Activated CD4-positive, alpha-beta T cell treated with anti-CD3 and anti-CD28 coated beads for 36 hours (primary cell): ENCODE data around the gene HOXD9. TPM values are rescaled to one million over a fixed set of nuclear protein-coding genes. Genes with fewer than 3 reads are reported as not detected.

Experiments used
- ATAC-seq: fragments of 200-7000 bp; cut with Tn5 transposase; one replicate; pipeline ENCODE4 v1.10.0; 2021; ENCODE audit warnings: mild to moderate bottlenecking, moderate library complexity
- CTCF ChIA-PET: fragments of 350-600 bp; sonication (Branson Sonifier 250); formaldehyde crosslinking; loops from one replicate; lab custom pipeline; 2021; ENCODE audit warnings: antibody characterized with exemption; lab: Charles Lee
- POLR2A ChIA-PET: fragments of 350-600 bp; sonication (Branson Sonifier 250); formaldehyde crosslinking; loops from one replicate; lab custom pipeline; 2021; ENCODE audit warnings: antibody characterized with exemption, inconsistent platforms; lab: Charles Lee
- DNase-seq: peaks from one replicate; pipeline ENCODE4 v3.0.0-alpha.2; 2020
- H3K27ac Mint-ChIP-seq: one replicate; pipeline ENCODE4 v1.8.0; 2021; ENCODE audit warnings: mixed read lengths
- H3K27me3 Mint-ChIP-seq: one replicate; pipeline ENCODE4 v1.8.0; 2021; ENCODE audit warnings: mixed read lengths
- H3K36me3 Mint-ChIP-seq: one replicate; pipeline ENCODE4 v1.8.0; 2021; ENCODE audit warnings: low read depth, mixed read lengths
- H3K4me1 Mint-ChIP-seq: one replicate; pipeline ENCODE4 v1.8.0; 2021; ENCODE audit warnings: mixed read lengths
- H3K4me3 Mint-ChIP-seq: one replicate; pipeline ENCODE4 v1.8.0; 2021; ENCODE audit warnings: mild to moderate bottlenecking, moderate library complexity, mixed read lengths
- H3K9me3 Mint-ChIP-seq: one replicate; pipeline ENCODE4 v1.8.0; 2021; ENCODE audit warnings: low read depth, mixed read lengths
- intact Hi-C, 2 experiments: fragments of 100-400 bp; cut with DNase I in 1 of 2; cut with micrococcal nuclease in 1 of 2; formaldehyde crosslinking; loops; one replicate each; pipeline versions ENCODE4 v1.14.2 to v1.15.1; 2022 to 2024; cut with DNase I, micrococcal nuclease
- total RNA-seq, 2 experiments: library from RNA; stranded (reverse); gene quantifications; one replicate each; pipeline ENCODE4 v1.2.3, GENCODE V29; 2021

Gene HOXD9
- total RNA-seq, 2 experiments from 2014 or later, result not detected

DNA sequence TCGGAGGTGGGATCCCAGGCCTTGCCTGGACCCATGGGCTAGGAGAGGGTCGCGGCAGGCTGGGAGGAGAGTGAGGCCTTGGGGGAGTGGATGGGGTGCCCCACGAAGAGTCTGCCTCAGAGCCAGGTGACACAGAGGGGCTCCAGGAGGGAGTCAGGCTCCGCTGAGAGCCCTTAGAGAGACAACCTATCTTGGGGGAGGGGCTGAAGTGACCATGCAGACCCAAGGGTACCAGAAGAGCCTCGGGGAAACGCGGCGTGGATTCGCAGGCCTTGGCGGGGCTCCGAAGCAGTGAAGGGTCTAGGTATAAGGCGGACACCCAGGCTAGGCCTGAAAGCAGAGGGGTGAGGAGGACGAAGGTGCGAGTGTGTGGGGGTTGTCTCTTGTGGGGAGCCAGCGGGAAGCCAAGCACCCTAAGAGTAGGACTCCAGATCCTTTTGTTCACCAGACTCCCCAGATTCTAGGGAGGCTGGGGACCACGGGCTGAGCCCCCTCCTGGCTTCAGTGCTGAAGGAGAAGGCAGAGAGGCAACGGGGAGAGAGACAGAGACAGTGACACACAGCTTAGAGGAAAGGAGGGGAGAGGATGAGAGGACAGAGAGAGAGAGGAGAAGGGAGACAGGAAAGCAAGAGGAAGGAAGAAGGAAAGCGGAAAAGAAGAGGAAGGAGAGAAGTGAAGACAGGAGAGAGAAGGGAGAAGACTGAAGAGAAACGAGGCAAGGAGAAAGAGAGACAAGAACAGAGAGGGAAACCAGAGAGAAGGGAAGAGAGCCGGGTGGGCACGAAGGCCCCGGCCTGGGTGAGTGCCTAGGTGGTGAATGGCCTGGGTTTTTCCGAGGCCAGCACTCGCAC, 16.6 kb upstream of the HOXD9 start:
- intact Hi-C loops, result loop anchor here in 1 of 2 experiments (2.0 kb wide), 1 partner anchor 17 kb away; the partner anchor contains the start of gene HOXD9
- DNase-seq (no peak), ATAC-seq (no peak)
- Mint-ChIP-seq H3K27me3 (peaks cover 80% of the 10 kb centered on the region), H3K27ac (no peak overlapping the region), H3K9me3 (no peaks in the 10 kb centered on the region), H3K4me3 (peak overlapping the region; percentile 29), H3K36me3 (no peaks in the 10 kb centered on the region), H3K4me1 (peaks cover 23% of the 10 kb centered on the region)
- POLR2A ChIA-PET, result no interaction called here
- CTCF ChIA-PET, result interaction anchor here (0.8 kb wide), 1 partner anchor 38 kb away, joined by 3 read pairs; no protein-coding TSS in a partner anchor

DNA sequence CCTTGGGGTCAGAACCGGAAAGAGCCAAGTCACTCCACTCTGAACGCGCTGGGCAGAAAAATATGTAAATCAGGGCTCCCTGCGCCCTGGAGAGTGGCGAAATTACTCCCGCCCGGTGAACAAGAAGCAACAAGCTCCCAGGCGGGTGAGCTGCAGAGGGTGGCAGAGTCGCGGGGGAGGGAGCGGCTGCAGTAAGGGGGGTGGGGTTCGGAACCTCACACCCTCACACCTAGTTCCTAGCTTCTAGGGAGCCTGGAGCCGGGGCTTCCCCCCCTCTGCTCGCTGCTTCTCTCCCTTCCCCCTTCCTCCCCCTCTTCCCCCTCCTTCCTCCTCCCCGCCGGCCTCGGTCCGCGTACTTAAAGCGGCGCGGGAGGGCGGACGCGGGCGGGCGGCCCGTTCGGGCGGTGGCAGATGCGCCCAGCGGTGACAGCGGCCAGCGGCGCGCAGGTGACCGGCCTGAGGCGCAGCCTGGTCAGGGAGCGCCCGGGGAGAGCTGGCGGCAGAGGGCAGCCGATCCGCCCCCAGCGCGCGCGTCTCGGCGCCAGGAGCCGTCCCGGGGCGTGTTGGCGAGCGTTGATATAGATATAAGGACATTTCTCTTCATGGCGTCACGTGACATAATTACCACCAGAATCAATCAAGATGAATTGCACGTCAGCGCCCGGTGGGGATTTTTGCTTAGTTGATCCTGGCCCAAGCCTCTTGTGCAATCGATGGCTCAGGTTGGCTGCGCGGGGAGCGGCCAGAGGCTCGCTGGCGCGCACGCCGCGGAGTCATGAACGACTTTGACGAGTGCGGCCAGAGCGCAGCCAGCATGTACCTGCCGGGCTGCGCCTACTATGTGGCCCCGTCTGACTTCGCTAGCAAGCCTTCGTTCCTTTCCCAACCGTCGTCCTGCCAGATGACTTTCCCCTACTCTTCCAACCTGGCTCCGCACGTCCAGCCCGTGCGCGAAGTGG, 15.7 kb upstream of the HOXD9 start, which contains the start of gene HOXD11:
TSS of gene HOXD11 (plus strand) at position 700 of the 959 bp plus-strand sequence. CDS start at position 776, 76 bp downstream.
- ChIA-PET CTCF (no interaction called here), POLR2A (no interaction called here)
- intact Hi-C loops, result loop anchor here in 1 of 2 experiments (2.0 kb wide), 1 partner anchor 16 kb away; the partner anchor contains the start of gene HOXD9
- H3K27me3 Mint-ChIP-seq, result peaks cover 80% of the 10 kb centered on the region
- H3K27ac Mint-ChIP-seq, result no peak within 1 kb of the TSS
- H3K9me3 Mint-ChIP-seq, result no peaks in the 10 kb centered on the region
- ATAC-seq (peak; percentile 35), DNase-seq (no peak)
- H3K36me3 Mint-ChIP-seq, result no peaks in the 10 kb centered on the region
- peaks cover 25% of the 10 kb centered on the region for H3K4me1 Mint-ChIP-seq
- H3K4me3 Mint-ChIP-seq, result peak within 1 kb of the TSS; percentile 51

DNA sequence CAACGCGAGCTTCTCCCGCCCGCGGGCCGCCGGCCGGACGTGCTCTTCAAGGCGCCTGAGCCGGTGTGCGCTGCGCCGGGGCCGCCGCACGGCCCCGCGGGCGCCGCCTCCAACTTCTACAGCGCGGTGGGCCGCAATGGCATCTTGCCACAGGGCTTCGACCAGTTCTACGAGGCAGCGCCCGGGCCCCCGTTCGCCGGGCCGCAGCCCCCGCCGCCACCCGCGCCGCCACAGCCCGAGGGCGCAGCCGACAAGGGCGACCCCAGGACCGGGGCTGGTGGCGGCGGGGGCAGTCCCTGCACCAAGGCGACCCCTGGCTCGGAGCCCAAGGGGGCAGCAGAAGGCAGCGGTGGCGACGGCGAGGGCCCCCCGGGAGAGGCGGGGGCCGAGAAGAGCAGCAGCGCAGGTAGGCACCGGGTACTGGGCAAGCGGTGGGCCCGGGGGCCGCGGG, 14.8 kb upstream of the HOXD9 start:
- DNase-seq (no peak), ATAC-seq (no peak)
- Mint-ChIP-seq H3K9me3 (no peaks in the 10 kb centered on the region), H3K4me1 (peaks cover 25% of the 10 kb centered on the region), H3K36me3 (no peaks in the 10 kb centered on the region), H3K27ac (no peak overlapping the region), H3K4me3 (no peak overlapping the region), H3K27me3 (peaks cover 77% of the 10 kb centered on the region)
- ChIA-PET POLR2A (no interaction called here), CTCF (no interaction called here)
- intact Hi-C loops, result loop anchor here in 1 of 2 experiments (2.0 kb wide), 1 partner anchor 15 kb away; the partner anchor contains the start of gene HOXD9

DNA sequence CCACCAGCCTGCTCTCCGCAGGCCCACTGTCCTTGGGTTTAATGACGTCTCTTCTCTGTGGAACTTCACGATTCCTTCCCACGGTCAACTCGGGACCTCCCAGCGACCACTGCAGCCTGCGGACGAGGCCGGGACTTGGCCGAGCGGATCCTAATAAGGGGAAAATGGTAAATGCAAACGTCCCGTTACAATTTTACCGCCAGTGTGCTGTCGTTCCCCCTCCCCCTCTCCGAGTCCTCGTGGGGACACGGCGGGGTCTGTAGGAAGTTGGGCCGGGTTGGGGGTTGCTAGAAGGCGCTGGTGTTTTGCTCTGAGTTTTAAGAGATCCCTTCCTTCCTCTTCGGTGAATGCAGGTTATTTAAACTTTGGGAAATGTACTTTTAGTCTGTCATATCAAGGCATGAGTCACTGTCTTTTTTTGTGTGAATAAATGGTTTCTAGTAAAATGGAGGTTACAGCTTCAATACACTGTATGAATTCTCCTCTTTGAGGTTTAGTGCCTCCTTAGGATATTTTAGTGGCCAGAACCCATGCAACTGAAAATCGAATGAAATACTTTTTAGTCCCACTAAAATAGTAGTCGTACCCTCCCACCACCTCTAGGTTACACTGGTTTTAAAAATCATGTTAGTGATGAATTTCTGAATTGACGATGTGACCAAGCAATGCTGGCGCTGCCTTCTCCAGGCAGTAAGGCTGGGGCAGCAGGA, 13.2 kb upstream of the HOXD9 start:
- H3K4me3 Mint-ChIP-seq, result no peak overlapping the region
- H3K4me1 Mint-ChIP-seq, result peaks cover 24% of the 10 kb centered on the region
- no peaks in the 10 kb centered on the region for H3K36me3 Mint-ChIP-seq
- ATAC-seq, result no peak
- ChIA-PET CTCF (interaction anchor here (0.9 to 2.7 kb wide), 3 partner anchors 12 to 18 kb away, joined by 3 to 20 read pairs (median 19); no protein-coding TSS in a partner anchor), POLR2A (no interaction called here)
- no peak overlapping the region for H3K27ac Mint-ChIP-seq
- no peaks in the 10 kb centered on the region for H3K9me3 Mint-ChIP-seq
- intact Hi-C loops, result no loop called here
- no peak for DNase-seq
- peaks cover 79% of the 10 kb centered on the region for H3K27me3 Mint-ChIP-seq

DNA sequence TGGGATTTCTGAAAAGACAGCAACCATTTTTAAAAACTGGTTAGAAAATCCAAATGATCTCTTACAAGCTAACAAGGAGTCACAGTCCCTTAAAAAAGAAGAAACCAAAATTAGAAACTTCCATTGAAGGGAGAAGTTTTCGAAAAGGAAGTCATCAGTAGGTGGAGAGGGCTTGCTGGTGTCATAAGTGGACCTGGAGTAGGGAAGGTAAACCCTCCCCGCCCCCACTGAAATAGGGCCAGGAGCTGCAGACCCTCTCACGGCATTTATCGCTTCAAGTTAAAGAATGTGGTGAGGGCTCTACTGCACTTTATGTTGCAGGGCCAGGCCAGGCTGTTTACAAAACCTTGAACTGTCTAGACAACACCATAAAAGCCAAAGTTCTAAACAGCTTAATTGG, 12.6 kb upstream of the HOXD9 start:
- H3K9me3 Mint-ChIP-seq, result no peaks in the 10 kb centered on the region
- H3K36me3 Mint-ChIP-seq, result no peaks in the 10 kb centered on the region
- no peak for DNase-seq
- CTCF ChIA-PET, result interaction anchor here (0.5 to 2.7 kb wide), 9 partner anchors 11 to 1039 kb away, joined by 3 to 20 read pairs (median 3); no protein-coding TSS in a partner anchor
- POLR2A ChIA-PET, result no interaction called here
- no peak overlapping the region for H3K4me3 Mint-ChIP-seq
- peaks cover 76% of the 10 kb centered on the region for H3K27me3 Mint-ChIP-seq
- H3K27ac Mint-ChIP-seq, result no peak overlapping the region
- no peak for ATAC-seq
- intact Hi-C loops, result loop anchor here in 1 of 2 experiments (5.0 kb wide), 2 partner anchors 33 to 52 kb away; no protein-coding TSS in a partner anchor
- H3K4me1 Mint-ChIP-seq, result peaks cover 19% of the 10 kb centered on the region

DNA sequence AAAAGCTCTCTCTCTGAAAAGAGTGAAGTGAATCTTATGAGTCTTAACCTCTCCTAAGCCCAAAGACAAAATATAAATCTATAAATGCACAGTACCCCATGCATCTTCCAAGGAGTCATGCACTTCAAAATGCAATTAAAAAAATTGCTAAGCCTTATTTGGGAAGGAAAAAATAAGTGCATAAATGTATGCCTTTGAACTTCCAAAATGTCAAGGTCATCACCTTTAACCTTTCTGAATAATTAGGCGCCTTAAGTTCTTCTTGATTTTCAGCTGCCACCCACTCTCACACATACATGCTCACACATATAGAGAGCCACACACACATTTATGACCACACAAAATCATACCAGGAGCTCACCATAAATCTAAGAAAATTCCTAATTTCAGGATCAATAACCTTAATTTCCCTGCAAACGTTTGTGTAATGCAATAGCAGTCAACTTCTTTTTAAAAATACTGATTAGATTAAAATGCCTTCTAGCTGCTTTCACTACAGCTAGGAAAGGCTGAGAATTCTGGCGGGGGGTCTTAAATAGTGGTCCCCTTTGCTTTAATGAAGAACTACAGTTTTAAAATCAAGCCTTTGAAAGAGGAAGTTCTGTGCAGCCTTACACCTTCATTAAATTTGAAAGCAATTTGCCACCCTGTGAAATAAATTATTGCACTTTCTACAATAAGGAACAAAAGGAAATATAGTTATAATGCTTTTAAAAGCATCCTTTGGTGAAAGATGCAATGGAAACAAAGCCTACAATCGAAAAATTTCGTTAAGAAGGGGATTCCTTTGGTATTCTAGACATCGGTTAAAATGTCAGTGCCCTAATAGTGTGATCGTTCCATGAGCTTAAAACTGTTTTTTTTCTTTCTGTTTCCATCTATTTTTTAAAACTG, 11.9 kb upstream of the HOXD9 start:
- Mint-ChIP-seq H3K4me1 (peaks cover 17% of the 10 kb centered on the region), H3K9me3 (no peaks in the 10 kb centered on the region), H3K27ac (no peak overlapping the region), H3K27me3 (peaks cover 72% of the 10 kb centered on the region), H3K36me3 (no peaks in the 10 kb centered on the region), H3K4me3 (no peak overlapping the region)
- intact Hi-C loops, result loop anchor here in 1 of 2 experiments (5.0 kb wide), 2 partner anchors 33 to 52 kb away; no protein-coding TSS in a partner anchor
- CTCF ChIA-PET, result interaction anchor here (0.5 to 2.7 kb wide), 13 partner anchors 8 to 1038 kb away, joined by 3 to 20 read pairs (median 4); no protein-coding TSS in a partner anchor
- POLR2A ChIA-PET, result interaction anchor here (0.7 kb wide), 1 partner anchor 77 kb away, joined by 3 read pairs; no protein-coding TSS in a partner anchor
- ATAC-seq (no peak), DNase-seq (no peak)

DNA sequence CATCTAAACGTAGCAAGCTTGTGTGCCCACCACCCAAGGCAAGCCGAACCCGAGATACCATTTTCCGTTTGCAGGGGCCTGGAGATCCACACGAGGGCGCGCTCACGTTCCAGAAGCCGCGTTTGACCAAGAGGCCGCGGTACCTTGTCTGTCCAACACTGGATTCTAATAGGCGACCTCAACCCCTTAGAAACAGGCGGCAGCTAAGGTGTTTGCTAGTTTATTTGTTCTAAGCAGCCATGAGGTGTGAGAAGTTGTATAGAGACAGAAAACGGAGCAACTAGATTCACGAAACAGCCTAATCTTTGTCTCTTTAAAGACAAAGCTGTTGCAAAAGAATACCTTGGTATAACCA, 11.2 kb upstream of the HOXD9 start:
- ATAC-seq (no peak), DNase-seq (peak; percentile 60)
- Mint-ChIP-seq H3K27ac (no peak overlapping the region), H3K27me3 (peaks cover 70% of the 10 kb centered on the region), H3K4me1 (peaks cover 11% of the 10 kb centered on the region), H3K4me3 (no peak overlapping the region), H3K36me3 (no peaks in the 10 kb centered on the region), H3K9me3 (no peaks in the 10 kb centered on the region)
- ChIA-PET CTCF (interaction anchor here (0.5 to 2.7 kb wide), 11 partner anchors 9 to 1037 kb away, joined by 3 to 20 read pairs (median 5); no protein-coding TSS in a partner anchor), POLR2A (interaction anchor here (0.7 kb wide), 1 partner anchor 76 kb away, joined by 3 read pairs; no protein-coding TSS in a partner anchor)
- intact Hi-C loops, result loop anchor here in 1 of 2 experiments (5.0 kb wide), 2 partner anchors 34 to 51 kb away; no protein-coding TSS in a partner anchor

DNA sequence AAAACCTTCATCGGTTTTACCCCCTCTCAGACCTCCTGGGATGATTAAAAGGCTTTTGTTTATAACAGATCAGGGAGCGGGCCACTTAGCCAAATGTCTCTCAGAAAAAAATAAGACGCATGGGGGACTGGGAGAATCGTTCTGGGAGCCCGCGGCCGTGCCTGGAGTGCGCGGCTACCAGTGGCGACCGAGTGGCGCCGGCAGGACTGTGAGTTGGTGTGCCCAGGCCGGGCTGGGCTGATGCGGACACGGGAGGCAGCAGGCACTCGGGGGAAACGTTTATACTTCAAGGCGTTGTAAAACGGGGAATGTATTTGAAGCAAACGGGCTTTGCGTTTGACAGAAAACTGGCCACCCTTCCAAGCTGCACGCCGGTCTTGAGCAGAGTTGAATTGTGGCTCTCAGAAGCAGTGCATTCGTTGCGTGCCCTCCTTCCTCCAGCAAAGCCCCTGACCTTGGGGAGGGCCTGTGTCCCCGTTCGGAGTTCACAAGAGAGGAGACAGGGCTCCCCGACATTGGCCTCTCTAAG, 10.6 kb upstream of the HOXD9 start:
- Mint-ChIP-seq H3K4me1 (peaks cover 10% of the 10 kb centered on the region), H3K27ac (no peak overlapping the region), H3K4me3 (no peak overlapping the region), H3K9me3 (peaks cover 2% of the 10 kb centered on the region), H3K36me3 (no peaks in the 10 kb centered on the region), H3K27me3 (peaks cover 73% of the 10 kb centered on the region)
- intact Hi-C loops, result loop anchor here (2.0 to 5.0 kb wide), 3 partner anchors 27 to 50 kb away; no protein-coding TSS in a partner anchor
- CTCF ChIA-PET, result interaction anchor here (0.5 to 2.7 kb wide), 6 partner anchors 9 to 953 kb away, joined by 3 to 20 read pairs (median 10); no protein-coding TSS in a partner anchor
- ATAC-seq (no peak), DNase-seq (no peak)
- POLR2A ChIA-PET, result no interaction called here
